K562 treated with DMSO at 1 percent for 48 hours (cell line): ENCODE measurements around the gene EFCAB9. TPM values are rescaled to one million over a fixed set of nuclear protein-coding genes. Genes with fewer than 3 reads are reported as not detected.

ENCODE experiments used
- total RNA-seq: library from RNA; unstranded; fragments of 300-600 nt; gene quantifications from 2 replicates; pipeline ENCODE4 v1.2.3, GENCODE V29; 2022; ENCODE audit warnings: low replicate concordance; ENCODE audit errors: extremely low read depth

Gene EFCAB9
- not detected in 2 replicates for total RNA-seq

GRCh38 chr5:172193872-172194271, at the start of gene EFCAB9:
EFCAB9 (plus strand) TSS chr5:172194172; CDS start chr5:172194173, 1 bp downstream.

GRCh38 chr5:172188033-172188892, 5.7 kb upstream of the EFCAB9 start, which contains the start of gene STK10:
STK10 (minus strand) TSS chr5:172188224; CDS start chr5:172188042, 182 bp downstream.

Other genes starting within 250 kb of the EFCAB9 start
- not detected in 2 replicates for gene FBXW11, start 187.5 kb upstream of the EFCAB9 start, total RNA-seq
- not detected in 2 replicates for gene STK10, start 5.9 kb upstream of the EFCAB9 start, total RNA-seq
- gene UBTD2, start 89.6 kb downstream of the EFCAB9 start, total RNA-seq: not detected in 2 replicates